Kidney (tissue), 14 donors: ENCODE measurements around the gene CTTNBP2NL. TPM values are rescaled to one million over a fixed set of nuclear protein-coding genes. Genes with fewer than 3 reads are reported as not detected.
"Not testable (repeated sequence)": the region's sequence is repeated elsewhere in the genome, so short reads cannot be mapped to it uniquely, and the experiment has no call there.

Experiments
- DNase-seq, 5 donors: peaks; one replicate each; pipeline ENCODE4 v3.0.0-alpha.2; 2013 to 2020
- FAIRE-seq: peaks from 2 replicates; lab custom pipeline; 2012; peaks lifted over from hg19 to GRCh38; lab: Jason Lieb, UNC
- H3K27ac ChIP-seq, 2 donors: one replicate each; pipeline ENCODE4 v1.7.0; 2013; ENCODE audit warnings: low read depth in 2 of 2, low read length in 2 of 2, inconsistent platforms in 1 of 2
- H3K27me3 ChIP-seq: one replicate; pipeline ENCODE4 v1.7.1; 2013; ENCODE audit warnings: low read length, inconsistent platforms; ENCODE audit not compliant: control insufficient read depth, insufficient read depth
- H3K36me3 ChIP-seq, 3 donors: one replicate each; pipeline versions ENCODE4 v1.7.0 to v1.7.1; 2013; ENCODE audit warnings: low read length in 3 of 3, control low read depth in 1 of 3, inconsistent platforms in 1 of 3; ENCODE audit not compliant: insufficient read depth in 3 of 3, control insufficient read depth in 2 of 3
- H3K4me1 ChIP-seq, 3 donors: one replicate each; pipeline versions ENCODE4 v1.7.0 to v1.7.1; 2013; ENCODE audit warnings: low read length in 3 of 3, inconsistent platforms in 1 of 3, low read depth in 1 of 3; ENCODE audit not compliant: control insufficient read depth in 2 of 3, insufficient read depth in 2 of 3
- H3K4me3 ChIP-seq, 3 donors: one replicate each; pipeline versions ENCODE4 v1.7.0 to v1.8.1; 2013; ENCODE audit warnings: low read length in 3 of 3, control low read depth in 1 of 3, inconsistent platforms in 1 of 3
- H3K9ac ChIP-seq, 3 donors: one replicate each; pipeline versions ENCODE4 v1.7.0 to v1.7.1; 2013; ENCODE audit warnings: low read length in 3 of 3, control low read depth in 1 of 3, inconsistent platforms in 1 of 3
- H3K9me3 ChIP-seq, 3 donors: one replicate each; pipeline versions ENCODE4 v1.7.0 to v1.7.1; 2013; ENCODE audit warnings: low read length in 3 of 3, control low read depth in 1 of 3, inconsistent platforms in 1 of 3; ENCODE audit not compliant: control insufficient read depth in 2 of 3, insufficient read depth in 1 of 3
- intact Hi-C: fragments of 100-400 bp; cut with DNase I; formaldehyde crosslinking; loops from one replicate; pipeline ENCODE4 v1.11.1; 2022
- polyA plus RNA-seq: library from polyadenylated mRNA; stranded (reverse); fragments of 350-450 nt; fragmentation: Illumina TruSeq; extraction: RNeasy Lipid Tissue Mini Kit (QIAGEN cat#74804); gene quantifications from one replicate; pipeline ENCODE4 v1.2.3, GENCODE V29; 2014; ENCODE audit warnings: low read depth, low replicate concordance; ENCODE audit not compliant: insufficient read depth
- total RNA-seq: library from RNA; stranded (reverse); fragmentation: NEBNext Ultra II Directional; extraction: Animal tissue kit (Norgen Biotek cat#: 25700); gene quantifications from one replicate; pipeline ENCODE4 v1.2.1, GENCODE V29; 2021
- TF ChIP-seq, protein P1 (sequence below): IDR thresholded peaks from 3 replicates; pipeline ENCODE4 v1.5.1; 2012; ENCODE audit warnings: mild to moderate bottlenecking, moderate library complexity, borderline replicate concordance; ENCODE audit not compliant: insufficient read depth; ENCODE audit errors: extremely low read depth
- donor health status: control.
- donor health status: control.
- donor health status: control.
- donor health status: control.
- donor health status: control.
- donor health status: DM: yes; HTN: yes; CAD: no.
- donor health status: Normal renal cell carcinoma (clear cell type).

The CTTNBP2NL gene
- total and polyA plus RNA-seq, 2 donors from 2014 or later = 6.7 to 65.4 TPM

DNA sequence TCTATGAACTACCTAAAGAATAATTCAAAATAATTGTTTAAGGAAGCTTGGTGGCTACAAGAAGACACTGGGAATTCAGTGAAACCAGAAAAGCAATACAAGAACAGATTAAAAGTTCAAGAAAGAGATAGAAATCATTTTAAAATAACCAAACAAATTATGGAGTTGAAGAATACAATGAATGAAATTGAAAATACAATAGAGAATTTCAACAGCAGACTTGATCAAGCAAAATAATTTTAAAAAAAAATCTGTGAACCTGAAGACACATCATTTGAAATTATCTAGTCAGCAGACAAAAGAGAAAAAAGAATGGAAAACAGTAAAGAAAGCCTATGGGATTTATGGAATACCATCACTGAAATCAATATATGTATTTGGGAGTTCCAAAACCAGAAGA is 81.5 kb downstream of the CTTNBP2NL start:
- intact Hi-C loops = loop anchor here (10.0 kb wide), 1 partner anchor 93 kb away; no protein-coding TSS in a partner anchor
- Histone ChIP-seq H3K4me3 (no peak overlapping the region), H3K4me1 (no peaks in the 10 kb centered on the region), H3K36me3 (peaks cover 0 to 4% (median 0%) of the 10 kb centered on the region in 3 donors), H3K27me3 (no peaks in the 10 kb centered on the region), H3K9me3 (peaks cover 0 to 5% (median 0%) of the 10 kb centered on the region in 3 donors), H3K9ac (no peak overlapping the region), H3K27ac (no peak overlapping the region)
- no peak for FAIRE-seq
- TF ChIP-seq, protein P1, sequence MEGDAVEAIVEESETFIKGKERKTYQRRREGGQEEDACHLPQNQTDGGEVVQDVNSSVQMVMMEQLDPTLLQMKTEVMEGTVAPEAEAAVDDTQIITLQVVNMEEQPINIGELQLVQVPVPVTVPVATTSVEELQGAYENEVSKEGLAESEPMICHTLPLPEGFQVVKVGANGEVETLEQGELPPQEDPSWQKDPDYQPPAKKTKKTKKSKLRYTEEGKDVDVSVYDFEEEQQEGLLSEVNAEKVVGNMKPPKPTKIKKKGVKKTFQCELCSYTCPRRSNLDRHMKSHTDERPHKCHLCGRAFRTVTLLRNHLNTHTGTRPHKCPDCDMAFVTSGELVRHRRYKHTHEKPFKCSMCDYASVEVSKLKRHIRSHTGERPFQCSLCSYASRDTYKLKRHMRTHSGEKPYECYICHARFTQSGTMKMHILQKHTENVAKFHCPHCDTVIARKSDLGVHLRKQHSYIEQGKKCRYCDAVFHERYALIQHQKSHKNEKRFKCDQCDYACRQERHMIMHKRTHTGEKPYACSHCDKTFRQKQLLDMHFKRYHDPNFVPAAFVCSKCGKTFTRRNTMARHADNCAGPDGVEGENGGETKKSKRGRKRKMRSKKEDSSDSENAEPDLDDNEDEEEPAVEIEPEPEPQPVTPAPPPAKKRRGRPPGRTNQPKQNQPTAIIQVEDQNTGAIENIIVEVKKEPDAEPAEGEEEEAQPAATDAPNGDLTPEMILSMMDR = no peak
- no peak for DNase-seq

DNA sequence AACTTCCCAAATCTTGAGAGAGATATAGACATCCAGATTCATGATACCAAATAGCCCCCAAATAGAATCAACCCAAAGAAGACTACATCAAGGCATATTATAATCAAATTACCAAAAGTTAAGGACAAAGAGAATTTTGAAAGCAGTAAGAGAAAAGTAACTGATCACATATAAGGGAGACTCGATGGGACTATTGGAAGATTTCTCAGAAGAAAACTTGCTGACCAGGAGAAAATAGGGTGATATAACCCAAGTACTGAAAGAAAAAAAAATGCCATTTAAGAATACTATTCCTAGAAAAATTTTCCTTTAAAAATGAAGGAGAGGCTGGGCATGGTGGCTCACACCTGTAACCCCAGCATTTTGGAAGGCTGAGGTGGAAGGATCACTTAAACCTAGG is 82.3 kb downstream of the CTTNBP2NL start:
- H3K36me3 ChIP-seq = peaks cover 0 to 4% (median 0%) of the 10 kb centered on the region in 3 donors
- peaks cover 0 to 5% (median 0%) of the 10 kb centered on the region in 3 donors for H3K9me3 ChIP-seq
- H3K4me3 ChIP-seq = no peak overlapping the region
- intact Hi-C loops = loop anchor here (10.0 kb wide), 1 partner anchor 94 kb away; no protein-coding TSS in a partner anchor
- TF ChIP-seq, protein P1 = no peak
- H3K27me3 ChIP-seq = no peaks in the 10 kb centered on the region
- H3K4me1 ChIP-seq = no peaks in the 10 kb centered on the region
- FAIRE-seq = no peak
- H3K27ac ChIP-seq = no peak overlapping the region
- H3K9ac ChIP-seq = no peak overlapping the region
- no peak for DNase-seq

DNA sequence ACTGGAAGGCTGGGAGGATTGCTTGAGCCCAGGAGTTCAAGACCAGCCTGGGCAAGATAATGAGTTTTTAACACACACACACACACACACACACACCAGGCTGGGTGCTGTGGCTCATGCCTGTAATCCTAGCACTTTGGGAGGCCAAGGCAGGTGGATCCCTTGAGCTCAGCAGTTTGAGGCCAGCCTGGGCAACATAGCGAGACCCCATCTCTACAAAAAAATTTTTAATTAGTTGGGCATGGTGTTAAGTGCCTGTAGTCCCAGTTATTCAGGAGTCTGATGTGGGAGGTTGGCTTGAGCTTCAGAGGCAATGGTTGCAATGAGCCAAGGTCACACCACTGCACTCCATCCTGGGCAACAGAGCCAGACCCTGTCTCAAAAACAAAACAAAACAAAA is 90.0 kb downstream of the CTTNBP2NL start:
- H3K9me3 ChIP-seq, H3K27ac ChIP-seq, FAIRE-seq, intact Hi-C loops, H3K9ac ChIP-seq, DNase-seq, H3K36me3 ChIP-seq, H3K4me3 ChIP-seq, H3K4me1 ChIP-seq, H3K27me3 ChIP-seq: not testable (repeated sequence)

DNA sequence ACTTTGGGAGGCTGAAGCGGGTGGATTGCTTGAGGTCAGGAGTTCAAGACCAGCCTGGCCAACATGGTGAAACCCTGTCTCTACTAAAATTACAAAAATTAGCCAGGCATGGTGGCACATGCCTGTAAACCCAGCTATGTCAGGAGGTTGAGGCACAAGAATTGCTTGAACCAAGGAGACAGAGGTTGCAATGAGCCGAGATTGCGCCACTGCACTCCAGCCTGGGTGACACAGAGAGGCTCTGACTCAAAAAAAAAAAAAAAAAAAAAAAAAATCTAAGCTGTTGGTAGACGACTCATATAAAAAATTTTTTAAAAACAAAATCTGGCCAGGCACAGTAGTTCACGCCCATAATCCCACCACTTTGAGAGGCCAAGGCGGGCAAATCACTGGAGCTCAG is 91.7 kb downstream of the CTTNBP2NL start:
- intact Hi-C loops, DNase-seq, H3K27ac ChIP-seq, H3K9me3 ChIP-seq, H3K27me3 ChIP-seq, H3K9ac ChIP-seq, H3K4me1 ChIP-seq, FAIRE-seq, H3K4me3 ChIP-seq, H3K36me3 ChIP-seq: not testable (repeated sequence)
